ENCODE results near the gene TRIOBP. TPM values are rescaled to one million over a fixed set of nuclear protein-coding genes. Genes with fewer than 3 reads are reported as not detected.
A peak's percentile ranks its signal among the peaks of the same experiment; 100 is the strongest.
"Not testable (repeated sequence)": the region's sequence is repeated elsewhere in the genome, so short reads cannot be mapped to it uniquely, and the experiment has no call there.

The TRIOBP gene
- total RNA-seq, 1 experiment from 2014 or later, result 92.5 TPM

GRCh38 chr22:37784829-37785495, 88.1 kb downstream of the TRIOBP start:
- H3K9me3 ChIP-seq (replicated peaks), result no peaks in the 10 kb centered on the region
- H3K27ac ChIP-seq, result no peak overlapping the region
- peaks cover 24% of the 10 kb centered on the region for H3K4me1 ChIP-seq (replicated peaks)
- H3K27me3 ChIP-seq (replicated peaks), result no peaks in the 10 kb centered on the region
- no peak overlapping the region for H3K4me3 ChIP-seq
- no peaks in the 10 kb centered on the region for H3K36me3 ChIP-seq
- DNase-seq (ENCODE audit: low read depth in 1 of 2, low spot score in 2 of 2), result no peak

DNA sequence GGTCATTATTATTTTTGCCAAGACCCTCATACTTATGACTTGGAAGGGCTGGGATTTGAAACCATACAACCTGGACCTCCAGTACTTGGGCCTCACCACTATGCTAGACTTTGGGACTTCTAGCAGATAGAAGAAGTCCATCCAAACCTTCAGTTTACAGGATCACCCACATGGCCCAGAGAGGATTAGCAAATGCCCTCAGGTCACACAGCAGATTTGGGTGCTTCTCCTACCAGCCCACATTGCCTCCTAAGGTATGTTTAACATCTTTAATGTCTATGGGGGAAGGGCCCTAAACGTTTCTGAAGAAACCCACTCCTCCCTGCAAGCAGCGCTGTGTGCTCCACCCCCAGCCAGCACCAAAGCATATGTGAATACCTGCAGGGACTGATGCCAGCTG, 93.4 kb downstream of the TRIOBP start:
- H3K27ac ChIP-seq, result no peak overlapping the region
- no peaks in the 10 kb centered on the region for H3K9me3 ChIP-seq (replicated peaks)
- DNase-seq (ENCODE audit: low read depth in 1 of 2, low spot score in 2 of 2), result no peak
- no peaks in the 10 kb centered on the region for H3K4me1 ChIP-seq (replicated peaks)
- no peaks in the 10 kb centered on the region for H3K27me3 ChIP-seq (replicated peaks)
- H3K4me3 ChIP-seq, result no peak overlapping the region
- H3K36me3 ChIP-seq, result no peaks in the 10 kb centered on the region

DNA sequence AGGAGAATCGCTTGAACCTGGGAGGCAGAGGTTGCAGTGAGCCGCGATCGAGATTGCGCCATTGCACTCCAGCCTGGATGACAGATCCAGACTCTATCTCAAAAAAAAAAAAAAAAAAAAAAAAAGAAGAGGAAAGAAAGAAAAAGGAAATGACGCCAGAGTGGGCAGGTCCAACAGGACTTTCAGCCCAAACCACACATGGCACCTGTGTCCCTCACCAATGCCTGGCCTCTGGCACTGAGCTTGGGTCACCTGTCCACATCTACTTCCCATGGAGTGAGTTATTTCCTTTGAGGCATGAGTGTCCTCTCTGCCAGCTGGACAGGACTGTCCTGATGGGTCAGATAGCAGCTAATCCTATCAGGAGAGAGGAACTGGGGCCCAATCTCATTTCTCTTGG, 95.6 kb downstream of the TRIOBP start:
- Histone ChIP-seq H3K9me3 (replicated peaks) (no peaks in the 10 kb centered on the region), H3K4me3 (no peak overlapping the region), H3K4me1 (replicated peaks) (no peaks in the 10 kb centered on the region), H3K27me3 (replicated peaks) (no peaks in the 10 kb centered on the region), H3K27ac (no peak overlapping the region), H3K36me3 (no peaks in the 10 kb centered on the region)
- no peak for DNase-seq (ENCODE audit: low read depth in 1 of 2, low spot score in 2 of 2)

GRCh38 chr22:37794376-37794775, 97.5 kb downstream of the TRIOBP start:
- no peaks in the 10 kb centered on the region for H3K36me3 ChIP-seq
- no peaks in the 10 kb centered on the region for H3K4me1 ChIP-seq (replicated peaks)
- H3K4me3 ChIP-seq, result no peak overlapping the region
- DNase-seq (ENCODE audit: low read depth in 1 of 2, low spot score in 2 of 2), result no peak
- H3K27me3 ChIP-seq (replicated peaks), result no peaks in the 10 kb centered on the region
- no peak overlapping the region for H3K27ac ChIP-seq
- H3K9me3 ChIP-seq (replicated peaks), result no peaks in the 10 kb centered on the region

- Histone ChIP-seq H3K4me3 (no peak overlapping the region), H3K36me3 (no peaks in the 10 kb centered on the region), H3K27ac (no peak overlapping the region), H3K4me1 (replicated peaks) (no peaks in the 10 kb centered on the region), H3K27me3 (replicated peaks) (no peaks in the 10 kb centered on the region), H3K9me3 (replicated peaks) (no peaks in the 10 kb centered on the region)
- DNase-seq (ENCODE audit: low read depth in 1 of 2, low spot score in 2 of 2), result no peak
These were observed 99.2 kb downstream of the TRIOBP start for GRCh38 chr22:37796079-37796478.

DNA sequence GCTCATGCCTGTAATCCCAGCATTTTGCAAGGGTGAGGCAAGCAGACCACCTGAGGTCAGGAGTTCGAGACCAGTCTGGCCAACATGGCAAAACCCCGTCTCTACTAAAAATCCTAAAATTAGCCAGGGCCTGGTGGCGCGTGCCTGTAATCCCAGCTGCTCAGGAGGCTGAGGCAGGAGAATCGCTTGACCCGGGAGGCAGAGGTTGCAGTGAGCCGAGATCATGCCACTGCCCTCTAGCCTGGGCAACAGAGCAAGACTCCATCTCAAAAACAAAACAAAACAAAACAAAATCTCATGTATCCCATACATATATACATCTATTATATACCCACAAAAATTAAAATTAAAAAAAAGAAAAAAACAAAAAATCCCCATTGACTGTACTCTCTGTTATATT, 100.4 kb downstream of the TRIOBP start:
- H3K27ac ChIP-seq; H3K9me3 ChIP-seq (replicated peaks); H3K4me1 ChIP-seq (replicated peaks); DNase-seq (ENCODE audit: low read depth in 1 of 2, low spot score in 2 of 2); H3K27me3 ChIP-seq (replicated peaks); H3K4me3 ChIP-seq; H3K36me3 ChIP-seq: not testable (repeated sequence)

DNA sequence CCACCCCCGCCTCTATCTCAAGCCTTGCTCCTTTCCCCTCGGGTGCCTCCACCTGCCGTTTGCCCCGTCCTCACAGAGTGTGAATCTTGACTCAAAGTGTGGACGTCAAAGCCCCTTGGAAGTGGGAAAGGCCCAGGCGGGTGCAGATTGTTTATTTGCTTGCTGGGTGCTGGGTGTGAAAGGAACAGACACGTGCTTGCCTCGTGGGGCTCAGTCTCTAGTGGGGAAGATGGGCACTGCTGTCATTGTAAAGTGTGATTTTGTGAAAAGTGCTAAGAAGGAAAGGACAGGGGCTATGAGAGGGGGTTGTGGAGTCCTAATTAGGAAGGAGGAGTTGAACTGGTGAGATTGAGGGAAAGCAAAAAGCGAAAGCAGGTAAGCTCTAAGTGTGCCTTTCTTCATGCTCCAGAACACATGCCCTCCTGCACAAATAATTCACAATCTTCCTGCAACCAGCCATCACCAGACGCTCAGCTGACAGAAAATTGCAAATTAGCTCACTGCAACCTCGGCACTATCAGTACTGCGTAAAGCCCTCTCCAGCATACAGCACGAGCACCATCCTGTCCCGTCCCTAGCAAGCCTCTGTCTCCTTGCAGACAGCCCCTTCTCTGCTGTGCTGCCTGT, 101.1 kb downstream of the TRIOBP start:
- no peak for DNase-seq (ENCODE audit: low read depth in 1 of 2, low spot score in 2 of 2)
- Histone ChIP-seq H3K9me3 (replicated peaks) (no peaks in the 10 kb centered on the region), H3K27me3 (replicated peaks) (peaks cover 5% of the 10 kb centered on the region; the same call in 1 of the 2 replicates), H3K4me3 (no peak overlapping the region), H3K36me3 (no peaks in the 10 kb centered on the region), H3K4me1 (replicated peaks) (peaks cover 9% of the 10 kb centered on the region), H3K27ac (no peak overlapping the region)

GRCh38 chr22:37799979-37800378, 103.1 kb downstream of the TRIOBP start:
- not testable (repeated sequence) for H3K4me3 ChIP-seq; H3K9me3 ChIP-seq (replicated peaks); H3K27ac ChIP-seq; DNase-seq (ENCODE audit: low read depth in 1 of 2, low spot score in 2 of 2); H3K36me3 ChIP-seq; H3K27me3 ChIP-seq (replicated peaks)
- peaks cover 17% of the 10 kb centered on the region for H3K4me1 ChIP-seq (replicated peaks)

- H3K9me3 ChIP-seq (replicated peaks), result no peaks in the 10 kb centered on the region
- no peak for DNase-seq (ENCODE audit: low read depth in 1 of 2, low spot score in 2 of 2)
These were observed 105.1 kb downstream of the TRIOBP start for GRCh38 chr22:37801946-37802309.

GRCh38 chr22:37802310-37803194, 105.7 kb downstream of the TRIOBP start:
- H3K27me3 ChIP-seq (replicated peaks), result peaks cover 5% of the 10 kb centered on the region; the same call in 1 of the 2 replicates
- peak overlapping the region; percentile 39 for H3K4me3 ChIP-seq
- no peak overlapping the region for H3K27ac ChIP-seq
- no peaks in the 10 kb centered on the region for H3K9me3 ChIP-seq (replicated peaks)
- DNase-seq (ENCODE audit: low read depth in 1 of 2, low spot score in 2 of 2), result no peak
- H3K4me1 ChIP-seq (replicated peaks), result peaks cover 39% of the 10 kb centered on the region
- no peaks in the 10 kb centered on the region for H3K36me3 ChIP-seq

More at GRCh38 chr22:37801946-37802309, 105.1 kb downstream of the TRIOBP start:
- H3K4me3 ChIP-seq, result peak overlapping the region; percentile 39
- H3K4me1 ChIP-seq (replicated peaks), result peaks cover 35% of the 10 kb centered on the region
- peaks cover 5% of the 10 kb centered on the region; the same call in 1 of the 2 replicates for H3K27me3 ChIP-seq (replicated peaks)
- no peaks in the 10 kb centered on the region for H3K36me3 ChIP-seq
- H3K27ac ChIP-seq, result no peak overlapping the region

DNA sequence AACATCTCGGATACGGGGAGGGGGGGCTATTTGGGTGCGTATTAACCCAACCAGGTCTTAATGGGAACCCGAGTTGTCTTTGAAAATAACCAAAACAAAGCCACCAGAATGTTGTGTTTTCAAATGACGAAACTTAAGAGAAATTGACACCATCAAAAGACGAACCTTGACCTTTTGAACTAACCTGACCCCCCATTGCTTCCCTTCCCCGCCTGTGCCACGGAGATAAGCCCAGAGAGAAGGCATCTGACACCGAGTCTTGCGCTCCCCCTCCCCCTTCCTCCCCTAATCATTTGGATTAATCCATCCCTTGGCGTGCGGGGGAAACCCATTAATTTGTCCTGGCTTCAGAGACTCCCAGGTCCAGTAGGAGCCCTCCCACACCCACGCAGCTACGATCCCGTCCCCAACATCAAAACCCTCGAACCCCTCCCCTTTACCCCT, 106.4 kb downstream of the TRIOBP start:
- Histone ChIP-seq H3K36me3 (no peaks in the 10 kb centered on the region), H3K4me1 (replicated peaks) (peaks cover 39% of the 10 kb centered on the region), H3K27ac (no peak overlapping the region), H3K4me3 (no peak overlapping the region), H3K9me3 (replicated peaks) (no peaks in the 10 kb centered on the region), H3K27me3 (replicated peaks) (peaks cover 5% of the 10 kb centered on the region; the same call in 1 of the 2 replicates)
- no peak for DNase-seq (ENCODE audit: low read depth in 1 of 2, low spot score in 2 of 2)

GRCh38 chr22:37803639-37804351, 106.9 kb downstream of the TRIOBP start:
- no peaks in the 10 kb centered on the region for H3K36me3 ChIP-seq
- H3K4me1 ChIP-seq (replicated peaks), result peaks cover 44% of the 10 kb centered on the region
- DNase-seq (ENCODE audit: low read depth in 1 of 2, low spot score in 2 of 2), result no peak
- H3K27ac ChIP-seq, result no peak overlapping the region
- peaks cover 5% of the 10 kb centered on the region; the same call in 1 of the 2 replicates for H3K27me3 ChIP-seq (replicated peaks)
- H3K4me3 ChIP-seq, result no peak overlapping the region
- H3K9me3 ChIP-seq (replicated peaks), result no peaks in the 10 kb centered on the region

DNA sequence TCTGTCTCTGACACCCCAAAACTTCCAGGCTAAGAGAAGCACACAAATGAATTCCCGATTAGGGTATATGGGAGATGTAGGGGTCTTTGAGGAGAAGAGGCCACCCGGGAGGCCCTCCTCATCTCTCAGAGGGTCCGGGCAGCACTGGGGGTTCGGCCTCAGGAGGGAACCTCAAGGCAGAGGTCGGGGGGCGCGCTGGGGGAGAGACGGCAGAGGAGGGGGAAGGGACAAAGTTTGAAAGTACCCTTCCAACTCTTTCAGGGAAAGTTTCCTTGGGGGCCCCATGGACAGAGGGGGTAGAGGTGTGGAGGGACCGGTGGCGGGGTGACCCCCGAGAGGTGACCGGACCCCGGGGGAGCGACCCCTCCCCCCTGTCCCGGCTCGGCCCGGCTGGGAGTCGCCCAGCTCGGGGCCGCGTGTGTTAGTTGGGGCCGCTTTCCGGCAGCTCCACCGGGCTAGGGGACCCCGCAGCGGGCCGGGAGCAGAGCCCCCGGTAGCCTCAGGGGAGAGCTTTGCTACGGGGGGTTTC, 107.6 kb downstream of the TRIOBP start:
- Histone ChIP-seq H3K4me1 (replicated peaks) (peaks cover 46% of the 10 kb centered on the region), H3K4me3 (peak overlapping the region; percentile 56), H3K9me3 (replicated peaks) (no peaks in the 10 kb centered on the region), H3K36me3 (no peaks in the 10 kb centered on the region), H3K27me3 (replicated peaks) (peaks cover 5% of the 10 kb centered on the region; the same call in 1 of the 2 replicates), H3K27ac (peak overlapping the region; percentile 64)
- DNase-seq (ENCODE audit: low read depth in 1 of 2, low spot score in 2 of 2), result no peak
